Embryonic facial prominence (tissue), 1 donor: ENCODE data around the gene SLC23A1.
"Not testable (repeated sequence)": the region's sequence is repeated elsewhere in the genome, so short reads cannot be mapped to it uniquely, and the experiment has no call there.

Source experiments
- DNase-seq: peaks from one replicate; pipeline ENCODE4 v3.0.0-alpha.2; 2016; ENCODE audit errors: extremely low spot score

The SLC23A1 gene

DNA sequence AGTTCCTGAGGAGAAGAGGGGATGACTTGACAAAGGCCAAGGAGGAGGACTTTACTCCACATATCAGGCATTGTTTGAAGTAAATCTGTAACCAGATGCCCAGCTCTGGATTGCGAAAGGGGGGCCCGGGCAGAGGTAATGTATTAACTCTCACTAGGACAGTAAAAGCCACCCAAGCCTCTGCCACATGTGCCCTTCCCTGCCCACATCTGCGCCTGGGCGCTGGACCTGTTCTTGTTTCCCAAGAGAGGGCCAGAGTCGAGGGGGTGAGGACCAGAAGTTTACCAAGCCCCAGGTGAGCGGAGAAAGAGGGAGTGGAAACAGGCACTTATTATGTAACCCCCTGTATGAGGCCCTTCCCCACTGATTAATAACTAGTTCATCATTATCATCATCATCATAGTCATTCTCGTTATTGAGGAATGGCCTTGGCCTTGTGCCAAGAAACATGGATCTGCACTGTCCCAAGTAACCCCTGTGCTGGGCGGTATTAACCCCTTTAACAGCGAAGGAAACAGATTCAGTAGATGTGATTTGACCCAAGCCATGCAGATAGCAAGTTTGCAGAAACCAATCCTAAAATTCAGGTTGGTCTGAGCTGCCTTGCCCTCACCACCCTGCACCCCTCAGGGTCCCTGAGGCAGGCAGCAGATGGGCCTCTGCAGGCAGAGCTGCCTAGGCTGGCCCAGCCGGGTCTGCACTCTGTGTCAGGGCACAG is at the start of gene SLC23A1:
TSS of gene SLC23A1 (minus strand) at position 23 of the 718 bp plus-strand sequence. CDS start 44 bp downstream, outside the sequence.
- no peak for DNase-seq

DNA sequence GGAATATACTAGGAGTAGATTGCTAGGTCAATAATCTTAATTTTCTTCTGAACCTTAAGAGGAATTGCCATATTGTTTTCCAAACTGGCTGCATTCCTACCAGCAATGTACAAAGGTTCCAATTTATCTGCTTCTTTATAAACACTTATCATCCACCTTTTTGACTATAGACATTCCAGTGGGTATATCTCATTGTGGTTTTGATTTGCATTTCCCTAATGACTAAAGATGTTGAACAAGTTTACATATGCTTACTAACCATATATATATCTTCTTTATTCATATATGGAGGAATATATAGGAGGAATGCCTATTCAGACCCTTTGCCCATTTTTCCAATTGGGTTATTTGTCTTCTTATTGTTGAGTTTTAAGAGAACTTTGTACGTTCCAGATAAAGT is 48.6 kb upstream of the SLC23A1 start:
- DNase-seq = no peak

DNA sequence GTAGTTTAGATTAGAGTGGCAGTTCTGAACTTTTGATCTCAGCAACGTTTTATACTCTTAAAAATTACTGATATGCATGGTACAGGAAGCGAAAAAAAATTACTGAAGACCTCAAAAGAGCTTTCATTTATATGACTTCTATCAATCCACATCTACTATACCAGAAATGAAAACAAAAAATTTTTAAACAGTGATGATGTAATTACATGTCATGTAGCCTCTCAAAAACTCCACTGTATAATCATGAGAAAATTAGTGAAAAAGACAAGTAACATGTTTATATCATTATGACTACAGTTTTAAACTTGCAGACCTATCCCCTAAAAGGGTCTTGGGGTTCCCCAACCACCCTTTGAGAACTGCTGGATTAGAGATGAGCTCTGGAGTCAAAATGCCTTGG is 46.9 kb upstream of the SLC23A1 start:
- no peak for DNase-seq

DNA sequence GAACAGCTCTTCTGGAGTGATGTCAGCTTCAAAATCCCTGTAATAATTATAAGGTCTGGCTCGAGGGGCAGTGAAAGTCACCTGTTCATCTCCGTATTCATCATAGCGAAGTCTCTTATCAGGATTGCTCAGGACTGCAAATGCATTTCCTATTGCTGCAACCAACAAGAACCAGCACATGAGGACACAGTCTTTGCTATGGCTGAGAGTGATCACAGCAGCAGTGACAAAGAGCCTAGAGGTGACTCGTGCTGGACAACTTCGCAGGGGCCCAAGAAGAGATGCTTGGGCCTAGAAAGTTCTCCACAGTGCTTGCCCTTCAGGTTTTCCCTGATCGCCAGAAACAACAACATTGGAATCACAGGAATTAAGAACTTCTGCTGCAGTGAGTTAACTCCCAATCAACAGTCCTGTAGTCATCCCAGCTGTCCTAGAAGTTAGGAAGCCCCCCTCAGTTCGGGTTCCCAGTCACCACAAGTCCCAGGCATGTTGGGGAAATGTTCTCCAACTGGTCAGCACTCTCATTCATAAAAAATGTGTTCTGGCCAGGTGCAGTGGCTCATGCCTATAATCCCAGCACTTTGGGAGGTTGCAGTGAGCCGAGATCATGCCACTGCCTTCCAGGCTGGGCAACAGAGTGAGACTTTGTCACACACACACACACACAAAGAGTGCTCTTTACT is 43.2 kb upstream of the SLC23A1 start:
- no peak for DNase-seq

DNA sequence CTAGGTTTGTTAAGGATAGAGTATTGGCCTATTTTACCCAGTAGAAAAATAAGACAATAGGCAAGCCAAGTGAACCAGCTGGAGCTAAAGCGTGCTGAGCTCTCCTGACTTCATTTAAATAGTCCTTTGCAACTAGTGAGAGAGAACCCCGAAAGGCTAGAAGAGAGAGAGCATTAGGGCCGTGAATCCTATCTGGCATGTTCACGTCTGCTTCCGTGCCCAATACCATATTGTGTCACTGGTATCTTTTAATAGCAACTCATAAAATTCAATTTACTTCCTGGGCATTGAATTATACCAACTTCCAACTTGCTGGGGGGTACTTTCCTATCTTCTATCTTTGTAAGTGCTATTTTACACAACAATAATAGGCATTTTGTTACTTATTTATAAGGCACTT is 42.4 kb upstream of the SLC23A1 start:
- DNase-seq = no peak

GRCh38 chr5:139422307-139422893 is 39.3 kb upstream of the SLC23A1 start:
- peak; percentile 82 for DNase-seq

- DNase-seq = no peak
Measured at GRCh38 chr5:139419226-139420192, 36.4 kb upstream of the SLC23A1 start.

GRCh38 chr5:139418793-139419192 is 35.7 kb upstream of the SLC23A1 start:
- DNase-seq = no peak

GRCh38 chr5:139417214-139417613 is 34.1 kb upstream of the SLC23A1 start:
- no peak for DNase-seq

DNA sequence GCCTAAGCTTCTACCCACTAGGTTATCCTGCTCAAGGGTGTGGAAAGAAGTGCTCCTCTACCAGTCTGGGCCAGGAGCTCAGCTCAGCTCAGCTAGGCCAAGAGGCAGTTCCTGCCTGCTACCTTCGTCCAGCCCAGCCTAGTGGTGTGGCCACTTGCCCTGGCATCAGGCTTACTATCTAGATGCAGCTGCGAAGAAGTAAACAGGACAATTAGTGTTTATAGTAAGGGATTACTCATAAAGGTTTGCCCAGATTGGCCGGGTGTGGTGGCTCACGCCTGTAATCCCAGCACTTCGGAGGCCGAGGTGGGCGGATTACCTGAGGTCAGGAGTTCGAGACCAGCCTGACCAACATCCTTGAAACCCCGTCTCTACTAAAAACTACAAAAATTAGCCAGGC is 33.6 kb upstream of the SLC23A1 start:
- no peak for DNase-seq

DNA sequence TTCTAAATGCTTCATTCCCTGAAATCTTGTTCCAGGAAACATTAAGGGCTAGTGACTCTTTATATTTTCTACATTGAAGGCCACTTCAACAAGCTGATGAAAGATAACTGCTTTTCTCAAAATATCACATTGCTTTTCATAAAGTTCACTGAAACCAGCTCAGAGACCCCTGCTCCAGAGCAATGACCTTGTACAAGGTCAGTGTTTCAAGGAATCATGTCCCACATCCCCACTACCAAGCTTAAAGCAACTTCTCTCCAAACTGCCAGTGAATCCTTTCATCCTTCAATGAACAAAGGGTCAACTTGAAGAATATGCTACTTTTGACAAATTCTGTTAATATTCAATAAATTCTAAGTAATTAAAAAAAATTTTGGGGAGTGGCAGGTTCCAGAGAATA is 32.8 kb upstream of the SLC23A1 start:
- no peak for DNase-seq

- DNase-seq = no peak
Measured at GRCh38 chr5:139415221-139415861, 32.2 kb upstream of the SLC23A1 start.

- DNase-seq = no peak
Measured at GRCh38 chr5:139414581-139415130, 31.6 kb upstream of the SLC23A1 start.

DNA sequence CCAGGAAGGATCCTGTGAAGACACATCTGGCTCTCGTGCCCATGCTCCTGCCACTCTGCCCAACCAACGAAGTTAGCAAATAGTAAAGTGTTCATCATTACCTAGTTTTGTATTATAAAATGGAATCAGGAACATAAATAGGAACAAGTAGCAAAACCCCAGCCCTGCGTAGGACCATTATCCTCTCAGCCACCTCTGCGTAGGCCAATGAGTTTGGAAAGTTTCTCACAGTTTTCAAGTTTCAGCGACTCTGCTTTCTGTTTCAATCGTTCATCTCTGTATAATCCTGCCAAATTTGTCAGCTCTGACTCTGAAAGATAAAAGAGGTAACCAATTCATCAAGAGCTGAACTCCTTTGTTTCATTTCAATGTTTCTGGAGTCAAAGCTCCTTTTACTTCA is 30.9 kb upstream of the SLC23A1 start:
- DNase-seq = no peak

- no peak for DNase-seq
Measured at GRCh38 chr5:139413153-139413552, 30.1 kb upstream of the SLC23A1 start.

DNA sequence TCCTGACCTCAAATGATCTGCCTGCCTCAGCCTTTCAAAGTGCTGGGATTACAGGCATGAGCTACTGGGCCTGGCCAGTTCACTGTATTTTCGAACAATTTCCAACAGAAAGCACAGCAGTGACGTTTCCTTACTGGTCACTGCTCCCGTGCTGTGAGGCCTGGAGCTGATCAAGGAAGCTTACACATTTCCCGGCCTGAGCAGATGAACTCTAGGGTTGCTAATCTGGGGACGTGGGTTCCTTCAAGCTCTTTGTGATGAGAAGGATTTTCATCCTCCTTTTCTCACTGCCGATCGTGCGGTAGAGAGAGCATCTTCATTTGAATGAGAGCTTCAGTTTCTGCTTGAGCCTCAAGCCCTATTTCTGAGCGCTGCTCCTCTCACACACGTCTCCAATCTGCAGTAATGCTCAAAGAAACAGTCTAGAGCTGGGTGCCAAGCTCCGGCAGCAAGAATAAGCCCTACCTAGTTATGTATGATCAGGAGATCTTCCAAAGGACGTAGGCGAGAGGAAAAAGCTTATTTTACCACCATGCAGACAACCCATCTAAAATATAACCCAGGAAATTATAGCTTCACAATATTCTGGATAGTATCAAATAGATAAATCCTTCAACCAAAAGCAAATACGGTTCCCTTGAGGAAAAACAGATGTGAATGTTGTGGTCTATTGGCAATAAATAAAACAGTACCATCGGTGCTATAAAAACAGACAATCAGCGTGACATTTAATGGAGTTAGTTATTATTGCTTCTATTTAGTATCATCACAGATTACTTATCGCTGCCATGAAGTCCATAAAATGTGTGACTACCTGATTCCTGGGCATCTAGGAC is 28.1 kb upstream of the SLC23A1 start:
- no peak for DNase-seq

DNA sequence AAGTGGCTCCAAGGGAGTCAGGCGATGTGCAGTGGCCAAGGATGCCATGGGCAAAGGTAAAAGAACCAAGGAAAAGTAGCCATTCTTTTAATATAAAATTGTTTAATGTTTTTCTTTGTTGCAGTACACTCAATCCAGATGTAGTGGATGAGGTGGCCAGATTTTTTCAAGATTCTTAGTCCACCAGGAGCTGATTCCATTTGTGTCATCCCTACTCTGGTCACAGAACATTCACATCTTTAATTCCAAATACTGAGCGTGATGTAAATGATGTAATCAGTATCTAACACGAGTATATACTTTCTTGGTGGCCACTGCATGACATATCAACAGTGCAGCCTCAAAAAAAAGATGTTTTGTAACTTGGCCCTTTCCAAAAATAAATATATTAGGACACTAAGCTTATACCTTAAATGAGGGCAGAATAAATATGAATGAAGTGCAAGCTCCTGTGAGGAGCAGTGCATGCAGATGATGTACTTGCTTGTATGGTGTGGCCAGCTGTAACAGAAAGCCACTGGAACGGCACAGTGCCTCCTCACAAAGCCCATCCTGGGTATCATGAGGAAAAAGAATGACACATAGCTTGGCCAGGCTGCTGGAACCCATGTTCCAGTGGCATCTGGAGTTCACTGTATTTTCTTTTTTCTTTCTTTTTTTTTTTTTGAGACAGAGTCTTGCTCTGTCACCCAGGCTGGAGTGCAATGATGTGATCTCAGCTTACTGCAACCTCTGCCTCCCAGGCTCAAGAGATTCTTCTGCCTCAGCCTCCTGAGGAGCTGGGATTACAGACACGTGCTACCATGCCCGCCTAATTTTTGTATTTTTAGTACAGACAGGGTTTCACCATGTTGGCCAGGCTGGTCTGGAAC is 27.3 kb upstream of the SLC23A1 start:
- DNase-seq = no peak

GRCh38 chr5:139409116-139409515 is 26.0 kb upstream of the SLC23A1 start:
- not testable (repeated sequence) for DNase-seq

DNA sequence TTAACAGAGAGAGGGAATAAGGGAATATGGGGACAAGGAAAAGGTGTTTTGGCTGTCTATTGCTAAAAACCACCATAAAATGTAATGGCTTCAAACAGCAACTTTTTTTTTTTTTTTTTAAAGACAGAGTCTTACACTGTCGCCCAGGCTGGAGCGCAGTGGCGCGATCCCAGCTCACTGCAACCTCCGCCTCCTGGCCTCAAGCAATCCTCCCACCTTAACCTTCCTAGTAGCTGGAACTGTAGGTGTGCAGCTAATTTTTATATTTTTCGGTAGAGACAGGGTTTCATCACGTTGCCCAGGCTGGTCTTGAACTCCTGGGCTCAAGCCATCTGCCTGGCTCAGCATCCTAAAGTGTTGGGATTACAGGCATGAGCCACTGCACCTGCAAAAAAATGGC is 25.1 kb upstream of the SLC23A1 start:
- DNase-seq = no peak
